Suppressor macrophage (primary cell): ENCODE measurements around the gene SUCO.
"Not testable (repeated sequence)": the region's sequence is repeated elsewhere in the genome, so short reads cannot be mapped to it uniquely, and the experiment has no call there.

Experiments
- DNase-seq, 4 experiments: peaks; one replicate each; pipeline ENCODE4 v3.0.0-alpha.2; 2020 to 2022

Gene SUCO

DNA sequence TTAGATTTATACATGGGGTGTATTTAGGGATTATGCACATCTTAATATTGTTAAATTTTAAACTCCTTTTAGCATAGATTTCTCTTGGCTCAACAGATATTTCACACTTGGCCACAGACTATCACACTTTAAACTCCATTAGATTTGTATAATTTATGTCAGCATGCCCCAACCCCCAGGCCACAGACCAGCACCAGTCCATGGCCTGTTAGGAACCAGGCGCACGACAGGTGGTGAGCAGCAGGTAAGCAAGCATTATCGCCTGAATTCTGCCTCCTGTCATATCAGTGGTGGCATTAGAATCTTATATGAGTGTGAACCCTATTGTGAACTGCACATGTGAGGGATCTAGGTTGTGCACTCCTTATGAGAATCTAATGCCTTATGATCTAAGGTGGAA lies 34.8 kb downstream of the SUCO start:
- no peak for DNase-seq

DNA sequence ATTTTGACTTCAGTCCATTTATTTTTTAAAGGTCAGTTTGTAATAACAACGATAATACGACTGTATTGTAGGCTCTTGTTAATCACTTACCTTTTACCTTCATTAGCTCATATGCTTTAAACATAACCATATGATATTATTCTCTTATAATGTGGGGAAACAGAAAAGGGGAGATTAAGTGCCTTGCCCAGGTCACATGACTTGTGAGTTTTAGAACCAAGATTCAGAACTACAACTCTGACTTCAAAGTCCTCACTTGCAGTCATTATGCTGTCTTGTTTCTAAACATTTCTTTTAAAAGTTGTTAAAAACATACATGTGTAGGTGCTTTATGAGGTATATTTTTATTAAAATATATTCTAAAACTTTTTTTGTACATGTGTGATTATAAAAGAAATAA lies 41.1 kb downstream of the SUCO start:
- no peak for DNase-seq

DNA sequence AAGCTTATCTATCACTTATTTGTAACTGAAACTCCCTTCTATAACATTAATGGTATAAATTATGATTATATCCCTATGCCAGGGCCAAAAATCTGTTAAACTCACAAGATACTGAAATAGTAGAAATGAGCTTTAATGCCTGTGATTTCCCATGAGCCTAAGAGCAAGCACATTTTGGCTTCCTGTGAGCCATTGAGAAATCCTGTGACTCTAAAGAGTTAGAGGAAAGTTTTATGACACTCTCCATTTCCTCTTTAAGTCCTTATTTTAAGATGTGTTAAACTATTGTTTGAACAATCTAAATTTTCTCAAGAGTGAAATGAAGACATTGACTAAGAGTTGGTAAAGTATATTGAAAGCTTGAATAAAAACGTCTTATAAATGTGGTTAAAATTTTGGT lies 45.6 kb downstream of the SUCO start:
- peak; percentile 23 to 66 (median 44) for DNase-seq

- no peak for DNase-seq
Observed at GRCh38 chr1:172581273-172581672, 48.3 kb downstream of the SUCO start.

DNA sequence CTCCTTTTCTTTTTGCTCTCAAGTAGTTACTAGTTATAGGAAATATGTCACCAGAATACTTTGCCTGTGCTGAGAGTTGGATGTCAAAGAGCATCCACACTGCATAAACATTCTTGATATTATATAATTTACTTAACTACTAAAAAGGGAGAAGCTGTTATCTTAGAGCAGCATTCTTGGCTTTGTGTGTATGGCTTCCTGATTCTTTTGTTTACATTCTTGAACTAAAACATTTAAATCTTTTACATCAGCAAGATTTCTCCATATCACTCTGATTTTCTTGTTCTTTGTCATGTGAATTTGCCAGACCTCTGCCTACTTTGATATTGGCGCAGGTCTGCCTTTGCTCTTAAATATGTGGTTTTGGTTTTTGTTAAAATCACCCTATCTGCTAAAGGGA lies 48.8 kb downstream of the SUCO start:
- no peak for DNase-seq

- no peak for DNase-seq
Observed at GRCh38 chr1:172582889-172583288, 49.9 kb downstream of the SUCO start.

DNA sequence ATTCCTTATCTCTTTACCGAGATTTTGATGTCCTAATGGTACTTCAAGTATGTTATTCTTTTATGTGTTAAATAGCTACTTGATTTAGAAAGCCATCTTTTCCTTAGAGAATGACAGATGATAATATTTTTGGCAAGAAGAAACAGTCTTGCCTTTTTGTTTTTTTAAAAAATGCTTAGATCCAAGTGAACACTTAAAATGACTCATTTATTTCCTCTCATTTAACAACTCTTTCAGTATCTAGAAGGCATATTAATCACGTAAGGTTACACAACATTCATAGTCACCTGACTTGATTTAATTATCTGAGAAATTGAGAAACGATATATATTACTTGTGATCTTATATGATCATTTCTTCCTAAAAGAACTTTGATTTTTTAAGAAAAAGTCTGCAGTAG lies 52.4 kb downstream of the SUCO start:
- peak in 1 of 4 experiments; percentile 7 for DNase-seq

- no peak for DNase-seq
Observed at GRCh38 chr1:172585861-172586260, 52.9 kb downstream of the SUCO start.

- DNase-seq, result peak; percentile 54 to 76 (median 64)
Observed at GRCh38 chr1:172588296-172589291, 55.6 kb downstream of the SUCO start.

GRCh38 chr1:172589553-172589952 lies 56.6 kb downstream of the SUCO start:
- no peak for DNase-seq

- DNase-seq, result not testable (repeated sequence)
Observed at GRCh38 chr1:172591429-172591828, 58.5 kb downstream of the SUCO start.

GRCh38 chr1:172595066-172595465 lies 62.1 kb downstream of the SUCO start:
- DNase-seq, result not testable (repeated sequence)

GRCh38 chr1:172596782-172597181 lies 63.8 kb downstream of the SUCO start:
- not testable (repeated sequence) for DNase-seq

DNA sequence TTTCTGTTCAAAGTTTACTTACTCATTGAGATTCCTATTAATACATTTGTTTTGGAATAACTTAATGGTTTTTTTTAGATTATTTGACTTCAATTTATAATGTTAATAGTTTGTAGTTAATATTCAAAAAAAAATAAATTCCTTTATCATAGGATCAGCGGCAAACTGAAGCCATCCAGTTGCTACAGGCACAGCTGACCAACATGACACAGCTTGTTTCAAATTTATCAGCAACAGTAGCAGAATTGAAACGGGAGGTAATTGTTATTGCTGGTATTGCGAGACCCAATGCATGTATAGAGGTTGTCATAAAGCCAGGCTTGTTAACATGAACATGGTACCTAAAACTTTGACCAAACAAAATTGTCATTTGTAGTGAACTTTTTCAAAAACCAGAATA lies 67.0 kb downstream of the SUCO start:
- no peak for DNase-seq

DNA sequence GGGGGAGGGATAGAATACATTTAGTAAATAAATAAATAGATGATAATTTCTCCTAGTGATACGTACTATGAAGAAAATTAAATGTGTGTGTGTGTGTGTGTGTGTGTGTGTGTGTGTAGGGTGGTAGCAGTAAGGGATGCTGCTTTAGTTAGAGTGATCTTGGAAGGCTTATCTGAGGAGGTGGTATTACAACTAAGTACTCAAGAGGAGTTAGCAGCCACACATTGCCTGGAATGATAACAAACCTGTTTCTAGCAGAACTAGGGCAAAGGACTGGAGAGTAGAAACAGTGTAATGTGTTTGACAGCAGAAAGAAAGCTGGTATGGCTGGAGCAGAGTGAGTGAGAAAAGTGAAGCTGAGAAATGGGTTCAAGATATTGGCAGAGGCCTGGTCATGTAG lies 67.7 kb downstream of the SUCO start:
- no peak for DNase-seq

DNA sequence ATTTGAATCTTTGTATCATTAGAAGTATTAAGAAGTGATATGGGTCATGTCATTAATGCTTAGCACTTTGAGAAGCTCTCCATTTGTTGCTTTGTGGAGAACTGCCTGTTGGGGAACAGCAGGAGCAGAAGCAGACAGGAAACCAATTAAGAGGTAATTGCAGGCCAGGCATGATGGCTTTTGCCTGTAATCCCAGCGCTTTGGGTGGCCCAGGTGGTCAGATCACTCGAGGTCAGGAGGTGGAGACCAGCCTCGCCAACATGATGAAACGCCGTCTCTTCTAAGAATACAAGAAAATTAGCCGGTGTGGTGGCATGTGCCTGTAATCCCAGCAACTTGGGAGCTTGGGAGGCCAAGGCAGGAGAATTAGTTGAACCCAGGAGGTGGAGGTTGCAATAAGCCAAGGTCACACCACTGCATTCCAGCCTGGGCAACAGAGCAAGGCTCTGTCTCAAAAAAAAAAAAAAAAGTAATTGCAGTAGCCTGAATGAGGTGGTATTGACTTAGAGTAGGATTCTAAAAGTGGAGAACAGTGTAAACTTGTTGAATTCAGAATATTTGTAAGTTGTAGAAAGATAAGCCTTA lies 68.2 kb downstream of the SUCO start:
- DNase-seq, result no peak

DNA sequence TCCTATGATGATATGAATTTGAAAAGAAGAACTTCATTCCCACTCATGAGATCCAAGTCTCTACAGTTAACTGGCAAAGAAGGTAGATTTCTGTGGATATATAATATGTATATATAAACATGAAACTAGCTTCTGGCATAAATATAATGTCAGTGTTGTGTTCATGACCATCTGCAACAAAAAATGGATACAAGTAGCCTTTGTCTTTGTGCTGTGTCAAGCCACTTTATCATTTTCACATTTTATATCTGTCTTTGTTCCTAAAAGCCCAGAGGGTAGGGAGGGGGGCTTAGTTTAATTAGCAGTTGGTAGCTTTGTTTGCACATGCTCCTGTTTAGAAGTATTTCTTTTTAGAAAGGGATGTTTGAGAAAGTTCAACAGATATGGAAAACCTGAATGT lies 69.8 kb downstream of the SUCO start:
- no peak for DNase-seq

DNA sequence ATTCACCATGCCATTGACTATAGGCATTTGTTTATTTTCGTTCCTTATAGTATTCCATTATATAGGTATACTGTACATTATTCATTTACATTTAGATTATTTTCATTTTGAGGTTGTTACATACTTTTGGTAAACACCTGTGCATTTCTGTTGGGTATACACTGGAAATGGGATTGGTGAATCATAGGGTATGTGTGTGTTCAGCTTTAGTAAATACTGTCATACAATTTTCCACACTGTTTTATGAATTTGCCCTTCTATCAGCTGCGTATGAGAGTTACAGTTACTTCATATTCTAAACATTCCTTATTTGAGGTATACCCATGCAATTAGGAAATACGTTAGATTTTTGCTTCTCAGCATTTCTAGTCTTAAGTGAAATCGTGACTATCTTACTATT lies 70.9 kb downstream of the SUCO start:
- no peak for DNase-seq

DNA sequence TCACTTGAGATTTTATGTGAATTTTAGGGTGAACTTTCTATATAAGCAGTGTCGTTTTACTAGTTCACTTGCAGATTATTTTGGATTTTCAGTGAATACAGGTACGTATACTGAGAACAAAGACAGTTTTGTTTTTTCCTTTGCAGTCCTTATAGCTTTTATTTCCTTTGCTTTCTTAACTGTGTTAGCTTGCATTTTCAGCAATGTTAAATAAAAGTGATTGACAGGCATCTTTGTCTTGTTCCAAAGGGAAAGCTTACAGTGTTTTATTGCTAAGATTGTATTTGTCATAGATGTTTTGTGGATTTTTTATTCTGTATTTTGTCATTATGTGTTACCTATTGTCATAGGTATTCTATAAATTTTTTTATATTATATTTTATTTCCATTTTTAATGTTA lies 72.7 kb downstream of the SUCO start:
- no peak for DNase-seq

GRCh38 chr1:172607145-172607544 lies 74.2 kb downstream of the SUCO start:
- no peak for DNase-seq

- no peak for DNase-seq
Observed at GRCh38 chr1:172608098-172608601, 75.2 kb downstream of the SUCO start.

GRCh38 chr1:172609528-172609927 lies 76.6 kb downstream of the SUCO start:
- DNase-seq, result peak in 2 of 4 experiments; percentile 26 to 35

DNA sequence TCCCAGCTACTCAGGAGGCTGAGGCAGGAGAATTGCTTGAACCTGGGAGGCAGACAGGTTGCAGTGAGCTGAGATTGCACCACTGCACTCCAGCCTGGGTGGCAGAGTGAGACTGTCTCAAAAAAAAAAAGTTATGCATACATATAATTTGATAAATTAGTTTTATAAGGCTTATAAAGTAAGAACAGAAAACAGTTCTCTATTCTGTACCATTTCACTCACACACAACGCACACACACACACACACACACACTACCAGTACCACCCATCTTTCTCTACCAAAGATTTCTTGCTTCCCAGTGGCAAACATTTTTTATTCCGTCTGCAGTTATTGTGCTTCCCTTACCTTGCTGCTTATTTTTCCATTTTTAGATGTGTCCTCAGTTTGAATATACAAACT lies 79.5 kb downstream of the SUCO start:
- DNase-seq, result no peak

- no peak for DNase-seq
Observed at GRCh38 chr1:172613294-172613693, 80.3 kb downstream of the SUCO start.
